Measurements from ENCODE around the gene SMLR1. TPM values are rescaled to one million over a fixed set of nuclear protein-coding genes. Genes with fewer than 3 reads are reported as not detected.

The SMLR1 gene
- total and polyA plus RNA-seq, 2 experiments from 2014 or later: not detected

DNA sequence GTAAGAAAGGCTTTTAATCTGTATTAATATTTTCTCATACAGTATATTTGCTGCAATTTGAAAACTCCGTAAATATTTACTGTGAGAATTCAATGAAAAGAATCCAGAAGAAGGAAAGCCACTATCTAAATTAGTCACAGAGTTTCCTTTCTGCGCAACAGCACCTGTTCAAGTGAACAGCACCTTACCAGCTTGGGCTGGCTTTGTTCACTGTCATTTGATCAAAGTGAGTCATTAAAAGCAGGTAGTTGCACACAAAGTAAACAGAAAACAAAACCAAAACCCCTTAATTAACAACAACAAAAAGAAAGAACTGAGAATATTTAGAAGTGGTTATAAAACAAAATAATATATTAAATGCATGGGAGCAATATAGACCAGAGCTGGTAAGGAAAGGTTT, 12.8 kb downstream of the SMLR1 start (continued):
- TF ChIP-seq, protein P1, sequence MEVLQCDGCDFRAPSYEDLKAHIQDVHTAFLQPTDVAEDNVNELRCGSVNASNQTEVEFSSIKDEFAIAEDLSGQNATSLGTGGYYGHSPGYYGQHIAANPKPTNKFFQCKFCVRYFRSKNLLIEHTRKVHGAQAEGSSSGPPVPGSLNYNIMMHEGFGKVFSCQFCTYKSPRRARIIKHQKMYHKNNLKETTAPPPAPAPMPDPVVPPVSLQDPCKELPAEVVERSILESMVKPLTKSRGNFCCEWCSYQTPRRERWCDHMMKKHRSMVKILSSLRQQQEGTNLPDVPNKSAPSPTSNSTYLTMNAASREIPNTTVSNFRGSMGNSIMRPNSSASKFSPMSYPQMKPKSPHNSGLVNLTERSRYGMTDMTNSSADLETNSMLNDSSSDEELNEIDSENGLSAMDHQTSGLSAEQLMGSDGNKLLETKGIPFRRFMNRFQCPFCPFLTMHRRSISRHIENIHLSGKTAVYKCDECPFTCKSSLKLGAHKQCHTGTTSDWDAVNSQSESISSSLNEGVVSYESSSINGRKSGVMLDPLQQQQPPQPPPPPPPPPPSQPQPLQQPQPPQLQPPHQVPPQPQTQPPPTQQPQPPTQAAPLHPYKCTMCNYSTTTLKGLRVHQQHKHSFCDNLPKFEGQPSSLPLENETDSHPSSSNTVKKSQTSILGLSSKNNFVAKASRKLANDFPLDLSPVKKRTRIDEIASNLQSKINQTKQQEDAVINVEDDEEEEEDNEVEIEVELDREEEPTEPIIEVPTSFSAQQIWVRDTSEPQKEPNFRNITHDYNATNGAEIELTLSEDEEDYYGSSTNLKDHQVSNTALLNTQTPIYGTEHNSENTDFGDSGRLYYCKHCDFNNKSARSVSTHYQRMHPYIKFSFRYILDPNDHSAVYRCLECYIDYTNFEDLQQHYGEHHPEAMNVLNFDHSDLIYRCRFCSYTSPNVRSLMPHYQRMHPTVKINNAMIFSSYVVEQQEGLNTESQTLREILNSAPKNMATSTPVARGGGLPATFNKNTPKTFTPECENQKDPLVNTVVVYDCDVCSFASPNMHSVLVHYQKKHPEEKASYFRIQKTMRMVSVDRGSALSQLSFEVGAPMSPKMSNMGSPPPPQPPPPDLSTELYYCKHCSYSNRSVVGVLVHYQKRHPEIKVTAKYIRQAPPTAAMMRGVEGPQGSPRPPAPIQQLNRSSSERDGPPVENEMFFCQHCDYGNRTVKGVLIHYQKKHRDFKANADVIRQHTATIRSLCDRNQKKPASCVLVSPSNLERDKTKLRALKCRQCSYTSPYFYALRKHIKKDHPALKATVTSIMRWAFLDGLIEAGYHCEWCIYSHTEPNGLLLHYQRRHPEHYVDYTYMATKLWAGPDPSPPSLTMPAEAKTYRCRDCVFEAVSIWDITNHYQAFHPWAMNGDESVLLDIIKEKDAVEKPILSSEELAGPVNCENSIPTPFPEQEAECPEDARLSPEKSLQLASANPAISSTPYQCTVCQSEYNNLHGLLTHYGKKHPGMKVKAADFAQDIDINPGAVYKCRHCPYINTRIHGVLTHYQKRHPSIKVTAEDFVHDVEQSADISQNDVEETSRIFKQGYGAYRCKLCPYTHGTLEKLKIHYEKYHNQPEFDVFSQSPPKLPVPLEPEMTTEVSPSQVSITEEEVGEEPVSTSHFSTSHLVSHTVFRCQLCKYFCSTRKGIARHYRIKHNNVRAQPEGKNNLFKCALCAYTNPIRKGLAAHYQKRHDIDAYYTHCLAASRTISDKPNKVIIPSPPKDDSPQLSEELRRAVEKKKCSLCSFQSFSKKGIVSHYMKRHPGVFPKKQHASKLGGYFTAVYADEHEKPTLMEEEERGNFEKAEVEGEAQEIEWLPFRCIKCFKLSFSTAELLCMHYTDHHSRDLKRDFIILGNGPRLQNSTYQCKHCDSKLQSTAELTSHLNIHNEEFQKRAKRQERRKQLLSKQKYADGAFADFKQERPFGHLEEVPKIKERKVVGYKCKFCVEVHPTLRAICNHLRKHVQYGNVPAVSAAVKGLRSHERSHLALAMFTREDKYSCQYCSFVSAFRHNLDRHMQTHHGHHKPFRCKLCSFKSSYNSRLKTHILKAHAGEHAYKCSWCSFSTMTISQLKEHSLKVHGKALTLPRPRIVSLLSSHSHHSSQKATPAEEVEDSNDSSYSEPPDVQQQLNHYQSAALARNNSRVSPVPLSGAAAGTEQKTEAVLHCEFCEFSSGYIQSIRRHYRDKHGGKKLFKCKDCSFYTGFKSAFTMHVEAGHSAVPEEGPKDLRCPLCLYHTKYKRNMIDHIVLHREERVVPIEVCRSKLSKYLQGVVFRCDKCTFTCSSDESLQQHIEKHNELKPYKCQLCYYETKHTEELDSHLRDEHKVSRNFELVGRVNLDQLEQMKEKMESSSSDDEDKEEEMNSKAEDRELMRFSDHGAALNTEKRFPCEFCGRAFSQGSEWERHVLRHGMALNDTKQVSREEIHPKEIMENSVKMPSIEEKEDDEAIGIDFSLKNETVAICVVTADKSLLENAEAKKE (CRISPR knock-in tag; IDR thresholded peaks at IDR 0.05): no peak
- no peak for TF ChIP-seq NANOG (IDR thresholded peaks at IDR 0.05; ENCODE audit: borderline replicate concordance)
- TF ChIP-seq EZH2 (IDR thresholded peaks at IDR 0.05; ENCODE audit: low read depth, unreplicated experiment): no peak
- no peak for TF ChIP-seq ZNF114 (CRISPR knock-in tag; IDR thresholded peaks at IDR 0.05)
- no peak for TF ChIP-seq ZNF331 (CRISPR knock-in tag; IDR thresholded peaks at IDR 0.05; ENCODE audit: low read depth)
- no peak for TF ChIP-seq EZH2phosphoT487 (IDR thresholded peaks at IDR 0.05; ENCODE audit: unreplicated experiment)
- no peak for TF ChIP-seq CREB1 (CRISPR knock-in tag; IDR thresholded peaks at IDR 0.05; ENCODE audit: low read depth)

GRCh38 chr6:130841128-130841728, 14.0 kb downstream of the SMLR1 start:
- no peaks in the 10 kb centered on the region for H3K9me2 ChIP-seq (ENCODE audit: insufficient read depth)
- H4K20me1 ChIP-seq (replicated peaks; ENCODE audit: insufficient read depth): no peaks in the 10 kb centered on the region
- Mint-ChIP-seq H3K9me3 (no peaks in the 10 kb centered on the region), H3K4me3 (no peak overlapping the region), H3K4me1 (peaks cover 38% of the 10 kb centered on the region), H3K27ac (peak overlapping the region; percentile 83), H3K27me3 (ENCODE audit: insufficient read depth, low read depth, poor library complexity) (peaks cover 6% of the 10 kb centered on the region), H3K36me3 (ENCODE audit: low read depth) (no peaks in the 10 kb centered on the region)
- H3K79me2 ChIP-seq (replicated peaks; ENCODE audit: insufficient read depth): no peaks in the 10 kb centered on the region
- H3K36me3 ChIP-seq (ENCODE audit: insufficient read depth): no peaks in the 10 kb centered on the region
- peaks cover 44% of the 10 kb centered on the region for H3K4me1 ChIP-seq (ENCODE audit: insufficient read depth)
- ATAC-seq: no peak
- no peaks in the 10 kb centered on the region for H3K27me3 ChIP-seq (ENCODE audit: insufficient read depth)
- DNase-seq (ENCODE audit: low spot score): no peak
- peak overlapping the region; percentile 1; the same call in 1 of the 2 replicates for H3K4me2 ChIP-seq
- H3F3A ChIP-seq (replicated peaks; ENCODE audit: low read depth): no peaks in the 10 kb centered on the region
- peak overlapping the region; percentile 32; the same call in 1 of the 2 replicates for H3K27ac ChIP-seq (ENCODE audit: low read depth)
- H3K4me3 ChIP-seq: no peak overlapping the region
- H2AFZ ChIP-seq: no peak overlapping the region
- TF ChIP-seq CREB1 (CRISPR knock-in tag; IDR thresholded peaks at IDR 0.05; ENCODE audit: low read depth) (no peak), ZNF114 (CRISPR knock-in tag; IDR thresholded peaks at IDR 0.05) (no peak), EZH2phosphoT487 (IDR thresholded peaks at IDR 0.05; ENCODE audit: unreplicated experiment) (no peak)
- TF ChIP-seq, protein P1 (CRISPR knock-in tag; IDR thresholded peaks at IDR 0.05): no peak
